GM23338 (cell line): ENCODE data around the gene NCS1. TPM values are rescaled to one million over a fixed set of nuclear protein-coding genes. Genes with fewer than 3 reads are reported as not detected.

Source experiments
- ATAC-seq: fragments of 200-7000 bp; cut with Tn5 transposase; 3 replicates; pipeline ENCODE4 v1.9.1; 2020
- DNase-seq: peaks from one replicate; pipeline ENCODE4 v3.0.0-alpha.2; 2015; ENCODE audit warnings: low spot score
- H2AFZ ChIP-seq: fragments of 200-600 bp; sonication (generic); 2 replicates; pipeline ENCODE4 v1.8.0; 2016; ENCODE audit warnings: antibody characterized with exemption, mild to moderate bottlenecking, moderate library complexity
- H3F3A ChIP-seq: fragments of 200-600 bp; sonication (generic); replicated peaks from 2 replicates; pipeline ENCODE4 v1.8.0; 2017; ENCODE audit warnings: antibody characterized with exemption, mixed run types, low read depth
- H3K27ac ChIP-seq: fragments of 200-600 bp; sonication (generic); 2 replicates; pipeline ENCODE4 v1.6.1; 2016; ENCODE audit warnings: low read depth
- H3K27me3 ChIP-seq: fragments of 200-600 bp; sonication (generic); 2 replicates; pipeline ENCODE4 v1.8.0; 2016; ENCODE audit warnings: mild to moderate bottlenecking, mixed run types, moderate library complexity; ENCODE audit not compliant: insufficient read depth
- H3K36me3 ChIP-seq: fragments of 200-600 bp; sonication (generic); 2 replicates; pipeline ENCODE4 v1.8.0; 2016; ENCODE audit warnings: mild to moderate bottlenecking; ENCODE audit not compliant: insufficient read depth
- H3K4me1 ChIP-seq: fragments of 200-600 bp; sonication (generic); 2 replicates; pipeline ENCODE4 v1.8.0; 2016; ENCODE audit warnings: mild to moderate bottlenecking, moderate library complexity; ENCODE audit not compliant: insufficient read depth
- H3K4me2 ChIP-seq: fragments of 200-600 bp; sonication (generic); 2 replicates; pipeline ENCODE4 v1.7.1; 2017; ENCODE audit warnings: mixed run types
- H3K4me3 ChIP-seq: fragments of 200-600 bp; sonication (generic); 2 replicates; pipeline ENCODE4 v1.6.1; 2016; ENCODE audit warnings: mixed run types
- H3K79me2 ChIP-seq: fragments of 200-600 bp; sonication (generic); replicated peaks from 2 replicates; pipeline ENCODE4 v1.8.0; 2017; ENCODE audit warnings: mild to moderate bottlenecking; ENCODE audit not compliant: insufficient read depth
- H3K9me2 ChIP-seq: fragments of 200-600 bp; sonication (generic); 2 replicates; pipeline ENCODE4 v1.8.0; 2017; ENCODE audit not compliant: insufficient read depth
- H4K20me1 ChIP-seq: fragments of 200-600 bp; sonication (generic); replicated peaks from 2 replicates; pipeline ENCODE4 v1.8.0; 2017; ENCODE audit warnings: mild to moderate bottlenecking; ENCODE audit not compliant: insufficient read depth
- H3K27ac Mint-ChIP-seq: 2 replicates; pipeline ENCODE4 v1.8.0; 2020; ENCODE audit warnings: inconsistent platforms, mild to moderate bottlenecking, moderate library complexity, mixed read lengths
- H3K27me3 Mint-ChIP-seq: 3 replicates; pipeline ENCODE4 v1.8.0; 2022; ENCODE audit warnings: low read depth, mild to moderate bottlenecking, moderate library complexity, mixed read lengths, inconsistent platforms; ENCODE audit not compliant: insufficient read depth, poor library complexity
- H3K36me3 Mint-ChIP-seq: 3 replicates; pipeline ENCODE4 v1.8.0; 2021; ENCODE audit warnings: low read depth, mild to moderate bottlenecking, inconsistent platforms, moderate library complexity, mixed read lengths
- H3K4me1 Mint-ChIP-seq: 3 replicates; pipeline ENCODE4 v1.8.0; 2020; ENCODE audit warnings: mild to moderate bottlenecking, inconsistent platforms, mixed read lengths
- H3K4me3 Mint-ChIP-seq: 3 replicates; pipeline ENCODE4 v1.8.0; 2021; ENCODE audit warnings: moderate library complexity, mild to moderate bottlenecking, inconsistent platforms, mixed read lengths
- H3K9me3 Mint-ChIP-seq: 3 replicates; pipeline ENCODE4 v1.8.0; 2020; ENCODE audit warnings: moderate library complexity, mild to moderate bottlenecking, inconsistent platforms, mixed read lengths
- CREB1 ChIP-seq: fragments of 250-450 bp; sonication (Bioruptor Pico); IDR thresholded peaks from 2 replicates; pipeline ENCODE4 v1.5.0; 2020; ENCODE audit warnings: low read depth, mild to moderate bottlenecking, moderate library complexity
- CTCF ChIP-seq, 2 experiments: fragments of 200-600 bp in 1 of 2; sonication (generic) in 1 of 2; conservative IDR thresholded peaks; 2 replicates each; pipeline versions ENCODE4 v1.5.1 to v1.6.1; 2016 to 2017; ENCODE audit warnings: antibody characterized with exemption in 2 of 2, low read depth in 2 of 2, mild to moderate bottlenecking in 2 of 2, moderate library complexity in 1 of 2
- ETS1 ChIP-seq: IDR thresholded peaks from 2 replicates; pipeline ENCODE4 v1.6.1; 2016; ENCODE audit warnings: antibody characterized with exemption
- EZH2 ChIP-seq: fragments of 200-600 bp; sonication (generic); IDR thresholded peaks from one replicate; pipeline ENCODE4 v1.8.0; 2017; ENCODE audit warnings: antibody characterized with exemption, mild to moderate bottlenecking, low read depth; ENCODE audit not compliant: unreplicated experiment
- EZH2phosphoT487 ChIP-seq: fragments of 200-600 bp; sonication (generic); IDR thresholded peaks from one replicate; pipeline ENCODE4 v1.8.1; 2018; ENCODE audit warnings: antibody characterized with exemption; ENCODE audit not compliant: unreplicated experiment
- NANOG ChIP-seq: IDR thresholded peaks from 2 replicates; pipeline ENCODE4 v1.6.1; 2016; ENCODE audit warnings: antibody characterized with exemption, borderline replicate concordance
- POLR2AphosphoS5 ChIP-seq: IDR thresholded peaks from 2 replicates; pipeline ENCODE4 v1.6.1; 2016; ENCODE audit warnings: antibody characterized with exemption, low read depth
- STAT1 ChIP-seq: IDR thresholded peaks from one replicate; pipeline ENCODE4 v1.6.1; 2016; ENCODE audit warnings: antibody characterized with exemption; ENCODE audit not compliant: unreplicated experiment
- ZNF114 ChIP-seq: fragments of 250-450 bp; sonication (Bioruptor Pico); IDR thresholded peaks from 2 replicates; pipeline ENCODE4 v1.5.0; 2020; ENCODE audit warnings: mild to moderate bottlenecking, moderate library complexity
- ZNF331 ChIP-seq: fragments of 250-450 bp; sonication (Bioruptor Pico); IDR thresholded peaks from 2 replicates; pipeline ENCODE4 v1.5.0; 2020; ENCODE audit warnings: low read depth, mild to moderate bottlenecking, moderate library complexity
- ZNF462 ChIP-seq: fragments of 250-450 bp; sonication (Bioruptor Pico); IDR thresholded peaks from 2 replicates; pipeline ENCODE4 v1.5.0; 2020; ENCODE audit warnings: mild to moderate bottlenecking, moderate library complexity
- polyA plus RNA-seq: library from polyadenylated mRNA; unstranded; fragments of >200 nt; fragmentation: Nextera tagmentation; extraction: Ambion mirVana; gene quantifications from 2 replicates; pipeline ENCODE4 v1.2.1, GENCODE V29; 2016
- total RNA-seq: library from RNA; depleted of rRNA; stranded (reverse); fragments of >200 nt; shearing (Covaris generic); gene quantifications from 2 replicates; pipeline ENCODE4 v1.2.3, GENCODE V29; 2014

Gene NCS1
- total and polyA plus RNA-seq, 2 experiments from 2014 or later, result 8.2 to 34.3 TPM

- TF ChIP-seq ETS1 (no peak), NANOG (no peak)
Measured at GRCh38 chr9:130193531-130194377, 21.6 kb downstream of the NCS1 start (continued).

GRCh38 chr9:130194378-130194932 lies 22.3 kb downstream of the NCS1 start:
- no peak for ATAC-seq
- H3K4me1 ChIP-seq, result no peaks in the 10 kb centered on the region; the same call in 1 of the 2 replicates
- no peaks in the 10 kb centered on the region for H3K36me3 Mint-ChIP-seq
- H3K4me2 ChIP-seq, result no peak overlapping the region
- peaks cover 25% of the 10 kb centered on the region for H3K4me1 Mint-ChIP-seq
- no peaks in the 10 kb centered on the region for H3K9me3 Mint-ChIP-seq
- no peak overlapping the region for H3K27ac ChIP-seq
- DNase-seq, result no peak
- H3K4me3 Mint-ChIP-seq, result no peak overlapping the region
- no peak overlapping the region for H2AFZ ChIP-seq
- H3K79me2 ChIP-seq, result peaks cover 52% of the 10 kb centered on the region
- H4K20me1 ChIP-seq, result peaks cover 9% of the 10 kb centered on the region; the same call in 1 of the 2 replicates
- H3K27ac Mint-ChIP-seq, result no peak overlapping the region
- no peak overlapping the region for H3K4me3 ChIP-seq
- no peaks in the 10 kb centered on the region for H3K27me3 ChIP-seq
- no peaks in the 10 kb centered on the region for H3K9me2 ChIP-seq
- peaks cover 15% of the 10 kb centered on the region for H3K27me3 Mint-ChIP-seq
- no peaks in the 10 kb centered on the region for H3K36me3 ChIP-seq
- H3F3A ChIP-seq, result no peaks in the 10 kb centered on the region
- TF ChIP-seq CTCF (conservative IDR thresholded peaks at IDR 0.05; ENCODE audit: low read depth in 2 of 2) (no peak), ETS1 (no peak), EZH2phosphoT487 (no peak), CREB1 (no peak), ZNF114 (CRISPR knock-in tag) (no peak), ZNF331 (CRISPR knock-in tag) (no peak), STAT1 (no peak), POLR2AphosphoS5 (no peak), EZH2 (no peak), NANOG (no peak), ZNF462 (CRISPR knock-in tag) (no peak)
